ENCODE data around the gene IRF2BP2.
"Not testable (repeated sequence)": the region's sequence is repeated elsewhere in the genome, so short reads cannot be mapped to it uniquely, and the experiment has no call there.

The IRF2BP2 gene

DNA sequence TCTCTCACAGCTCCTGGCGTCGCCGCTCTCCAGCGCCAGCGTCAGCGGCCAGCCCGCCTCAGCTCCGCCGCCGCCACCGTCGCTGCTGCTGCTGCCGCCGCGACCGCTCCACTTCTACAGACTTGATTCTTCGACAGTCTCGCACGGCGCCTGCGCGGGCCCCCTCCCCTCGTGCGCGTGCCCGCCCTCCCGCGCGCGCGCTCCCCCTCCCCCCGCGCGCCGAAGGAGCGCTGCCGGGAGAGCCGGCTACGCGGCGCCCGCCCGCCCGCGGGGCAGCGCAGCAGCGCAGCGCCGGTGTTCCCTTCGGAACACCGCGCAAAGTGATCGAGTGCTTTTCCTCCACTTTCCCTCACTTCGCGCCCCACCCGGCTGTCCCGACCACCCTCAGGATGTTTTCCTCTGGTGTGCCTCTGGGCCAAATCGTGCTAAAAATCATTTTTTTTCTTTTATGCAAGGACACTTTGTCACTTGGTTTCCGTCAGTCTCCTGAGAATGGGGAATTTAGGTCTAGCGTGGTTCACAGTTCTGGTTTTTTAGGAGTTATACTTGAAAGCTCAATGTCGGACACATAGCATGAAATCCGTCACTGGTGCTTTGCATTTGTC lies at the start of gene IRF2BP2:
Gene IRF2BP2 (minus strand): TSS at position 118 of the 605 bp plus-strand sequence. CDS start 684 bp downstream, outside the sequence.
- peak; percentile 87 for DNase-seq (ENCODE audit: low spot score)

DNA sequence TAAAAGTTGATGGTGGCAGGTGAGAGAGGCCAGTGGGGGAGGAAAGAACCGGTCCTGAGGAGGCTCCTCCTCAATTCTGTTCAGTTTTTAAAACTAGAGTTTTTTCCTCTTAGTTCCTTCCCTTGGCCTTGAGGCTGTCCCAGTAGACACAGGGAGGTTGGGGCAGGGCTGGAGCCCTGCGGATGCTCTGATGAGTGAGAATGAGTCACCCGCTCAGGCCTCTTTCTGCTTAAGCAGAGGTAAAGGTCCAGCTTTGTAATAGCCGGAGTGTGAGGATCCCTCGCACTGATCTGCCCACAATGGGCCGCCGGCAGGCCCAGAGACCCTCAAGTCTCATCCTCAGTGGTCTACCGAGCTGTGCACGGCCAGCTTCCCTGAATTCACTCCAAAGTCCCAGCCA lies 49.6 kb upstream of the IRF2BP2 start:
- DNase-seq (ENCODE audit: low spot score): no peak

GRCh38 chr1:234658138-234658537 lies 48.2 kb upstream of the IRF2BP2 start:
- DNase-seq (ENCODE audit: low spot score): no peak

- peak; percentile 20 for DNase-seq (ENCODE audit: low spot score)
These were observed 47.1 kb upstream of the IRF2BP2 start for GRCh38 chr1:234656944-234657654.

DNA sequence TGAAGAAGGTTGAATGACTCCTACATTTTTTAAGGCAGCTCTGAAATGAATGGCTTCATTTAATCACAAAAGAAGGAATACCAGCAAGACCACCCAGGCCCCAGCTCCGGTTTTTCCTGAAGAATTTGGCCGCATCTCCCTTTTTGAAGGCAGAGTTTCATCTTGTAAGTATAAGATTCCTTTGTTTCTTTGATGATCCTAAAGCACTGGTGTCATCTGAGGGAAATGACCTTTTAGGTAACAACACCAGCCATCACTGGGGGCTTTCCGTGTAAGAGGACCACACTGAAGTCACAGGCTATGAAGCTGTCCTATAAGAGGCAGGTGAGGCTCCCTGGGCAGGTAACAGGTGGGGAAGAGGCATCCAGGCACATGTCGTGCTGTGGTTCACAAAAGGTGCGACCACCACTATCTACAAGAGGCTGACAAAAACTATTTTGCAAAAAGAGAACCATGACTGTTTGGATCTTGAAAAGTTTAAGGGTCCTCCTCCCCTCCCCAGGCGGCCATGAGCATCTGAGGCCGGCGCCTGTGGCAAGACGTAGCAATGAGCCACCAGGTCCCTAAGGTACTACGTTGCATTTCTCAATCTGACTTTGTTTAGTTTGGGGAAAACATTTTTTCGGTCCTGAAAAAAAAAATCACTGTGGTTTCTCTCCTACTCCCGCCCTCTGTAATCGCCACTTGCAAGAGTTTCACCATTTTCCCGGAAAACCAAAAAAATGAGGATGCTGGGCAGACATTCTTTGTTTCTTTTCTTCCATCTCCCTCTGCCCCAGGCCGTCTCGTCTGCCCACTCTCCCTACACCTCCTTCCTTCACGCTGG lies 46.3 kb upstream of the IRF2BP2 start:
- no peak for DNase-seq (ENCODE audit: low spot score)

- DNase-seq (ENCODE audit: low spot score): no peak
These were observed 45.5 kb upstream of the IRF2BP2 start for GRCh38 chr1:234655328-234656069.

- no peak for DNase-seq (ENCODE audit: low spot score)
These were observed 44.2 kb upstream of the IRF2BP2 start for GRCh38 chr1:234654002-234654733.

GRCh38 chr1:234649432-234650081 lies 39.6 kb upstream of the IRF2BP2 start:
- DNase-seq (ENCODE audit: low spot score): no peak

DNA sequence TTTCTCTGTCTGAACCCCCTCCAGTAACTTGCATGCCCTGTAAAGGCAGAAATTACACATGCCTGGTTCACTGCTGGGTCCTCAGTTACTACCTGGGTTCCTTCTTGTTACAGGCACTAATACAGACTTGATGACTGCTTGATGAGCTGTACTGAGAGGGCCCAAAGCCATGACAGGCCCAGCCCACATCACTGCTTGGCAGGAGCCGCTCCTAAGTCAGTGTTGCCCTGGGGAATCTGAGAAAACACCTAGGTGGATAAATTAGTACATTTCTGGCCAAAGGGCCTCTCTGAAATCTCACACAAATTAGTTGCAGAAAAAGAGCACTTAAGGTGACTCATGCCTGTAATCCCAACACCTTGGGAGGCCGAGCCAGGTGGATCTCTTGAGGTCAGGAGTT lies 37.8 kb upstream of the IRF2BP2 start:
- DNase-seq (ENCODE audit: low spot score): no peak

DNA sequence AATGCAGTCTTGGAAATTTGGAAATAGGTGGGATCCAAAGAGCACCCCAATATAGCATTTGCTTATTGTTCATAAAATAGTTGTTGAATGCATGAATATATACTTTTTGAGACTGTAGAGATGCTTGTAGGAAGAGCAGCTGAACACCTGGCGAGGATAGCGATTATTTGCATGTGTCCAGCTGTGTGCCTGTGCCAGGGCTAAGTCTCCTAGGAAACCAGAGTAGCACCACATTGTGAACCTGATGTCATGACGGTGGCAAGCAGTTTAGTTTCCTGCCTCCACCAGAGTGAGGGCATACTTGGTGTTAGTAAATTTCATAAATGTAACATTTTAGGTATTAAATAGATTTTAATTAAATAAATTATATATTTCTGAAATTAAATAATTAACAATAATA lies 37.3 kb upstream of the IRF2BP2 start:
- no peak for DNase-seq (ENCODE audit: low spot score)

DNA sequence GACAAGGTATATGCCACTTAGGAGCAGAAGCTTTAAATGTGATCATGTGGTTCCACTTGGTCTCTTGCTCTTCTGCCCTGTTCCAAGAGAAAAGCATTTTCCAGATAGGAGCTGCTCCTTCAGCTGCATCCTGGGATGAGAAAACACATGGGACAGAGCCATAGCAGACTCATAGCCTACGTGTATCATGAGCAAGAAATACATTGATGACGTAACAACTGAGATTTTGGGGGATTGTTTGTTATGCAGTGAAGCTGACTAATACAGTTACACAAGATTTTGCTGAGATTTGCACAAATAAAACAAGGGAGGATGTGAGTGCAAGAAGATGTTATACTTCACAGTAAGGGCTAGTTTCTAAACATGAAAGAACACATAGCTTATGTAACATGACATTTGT lies 36.0 kb upstream of the IRF2BP2 start:
- no peak for DNase-seq (ENCODE audit: low spot score)

DNA sequence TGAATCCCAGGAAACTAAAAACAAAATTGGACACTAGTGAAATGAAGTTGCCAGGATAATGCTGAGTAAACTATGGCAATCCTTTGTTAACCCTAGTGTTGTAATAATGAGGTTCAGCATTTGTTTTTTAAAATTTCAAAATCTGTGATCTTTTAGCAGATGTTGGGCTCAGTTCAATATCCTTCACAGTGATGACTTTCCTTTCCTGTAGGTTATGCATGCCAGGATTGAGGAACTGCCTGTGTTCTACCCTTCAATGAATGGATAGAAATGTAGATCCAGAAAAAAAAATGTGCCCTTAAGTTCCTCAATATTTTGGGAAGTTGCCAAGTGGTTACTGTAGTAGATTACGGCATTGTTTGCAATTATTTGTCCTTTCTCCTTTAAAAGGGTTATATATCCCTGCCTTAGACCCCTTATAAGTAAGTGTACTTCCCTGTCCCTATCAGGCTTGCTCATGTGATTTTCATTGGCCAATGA lies 35.5 kb upstream of the IRF2BP2 start:
- no peak for DNase-seq (ENCODE audit: low spot score)

DNA sequence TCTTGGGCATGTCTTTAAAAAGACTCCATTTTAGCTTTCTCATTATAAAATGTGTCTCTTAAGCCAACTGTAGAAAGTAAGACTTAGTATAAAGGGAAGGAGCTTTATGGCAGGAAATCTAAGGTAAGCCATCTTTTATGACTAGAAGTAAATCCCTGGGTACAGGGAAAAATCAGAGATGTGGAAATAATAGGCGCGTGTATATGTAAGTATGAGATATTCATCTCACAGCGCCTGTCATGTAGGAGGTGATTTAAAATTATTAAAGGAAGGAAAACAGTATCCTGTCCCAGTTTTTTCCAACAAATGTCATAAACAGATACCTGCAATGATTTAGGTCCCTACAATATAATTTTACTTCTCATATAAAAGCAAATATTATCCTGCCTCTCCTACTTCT lies 35.0 kb upstream of the IRF2BP2 start:
- DNase-seq (ENCODE audit: low spot score): no peak

- no peak for DNase-seq (ENCODE audit: low spot score)
These were observed 33.8 kb upstream of the IRF2BP2 start for GRCh38 chr1:234643850-234644134.

DNA sequence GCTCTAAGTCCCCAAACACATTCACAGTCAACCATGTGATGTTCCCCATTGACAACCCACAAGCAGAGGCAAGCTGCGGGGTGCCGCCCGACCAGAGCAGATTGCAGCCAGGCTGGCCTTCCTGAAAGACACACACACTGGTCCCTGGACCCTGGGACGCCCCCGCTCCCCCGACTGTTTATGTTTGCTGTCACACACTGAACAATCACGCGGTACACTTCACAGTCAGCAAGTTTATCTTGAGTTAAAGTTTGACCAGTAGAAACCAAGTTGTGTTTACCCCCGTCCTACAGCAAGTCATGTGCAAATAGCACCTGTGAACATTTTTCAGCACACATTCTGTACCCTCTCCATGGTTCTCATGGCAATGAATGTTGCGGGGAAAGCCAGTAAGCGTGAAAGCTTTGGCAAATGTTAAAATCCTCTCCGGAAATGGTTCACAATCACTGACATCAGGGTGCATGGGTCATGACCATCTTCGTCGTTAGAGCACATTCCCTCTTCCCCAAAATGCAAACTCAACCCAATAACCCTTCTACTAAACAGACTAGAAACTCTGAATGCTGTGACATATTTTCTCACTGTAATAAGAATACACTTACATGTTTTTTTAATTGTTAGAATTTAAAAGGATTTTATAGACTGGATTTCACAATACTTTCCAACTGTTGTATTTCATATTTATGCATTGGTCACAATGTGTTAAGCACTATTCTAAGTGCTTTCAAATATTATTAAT lies 33.3 kb upstream of the IRF2BP2 start:
- DNase-seq (ENCODE audit: low spot score): no peak

GRCh38 chr1:234642428-234642827 lies 32.5 kb upstream of the IRF2BP2 start:
- DNase-seq (ENCODE audit: low spot score): no peak

DNA sequence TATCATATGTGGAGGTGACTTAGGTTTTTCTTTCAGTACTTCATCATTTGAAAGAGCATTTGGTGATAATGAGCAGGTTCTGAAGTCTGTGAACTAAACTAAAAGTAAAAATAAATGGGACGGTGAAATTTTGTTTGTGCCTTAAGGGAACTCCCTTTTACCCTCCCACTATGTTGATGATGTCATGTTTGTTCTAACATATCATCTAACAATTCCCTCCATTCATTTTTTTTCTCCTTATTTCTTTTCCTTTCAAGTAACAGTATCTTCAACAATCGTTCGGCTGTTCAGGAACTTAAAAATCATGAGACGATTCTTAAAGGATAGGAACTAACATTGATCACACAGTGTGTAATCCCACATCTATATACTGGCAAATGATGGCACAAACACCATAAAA lies 30.0 kb upstream of the IRF2BP2 start:
- DNase-seq (ENCODE audit: low spot score): no peak

- DNase-seq (ENCODE audit: low spot score): no peak
These were observed 29.1 kb upstream of the IRF2BP2 start for GRCh38 chr1:234638832-234639799.

DNA sequence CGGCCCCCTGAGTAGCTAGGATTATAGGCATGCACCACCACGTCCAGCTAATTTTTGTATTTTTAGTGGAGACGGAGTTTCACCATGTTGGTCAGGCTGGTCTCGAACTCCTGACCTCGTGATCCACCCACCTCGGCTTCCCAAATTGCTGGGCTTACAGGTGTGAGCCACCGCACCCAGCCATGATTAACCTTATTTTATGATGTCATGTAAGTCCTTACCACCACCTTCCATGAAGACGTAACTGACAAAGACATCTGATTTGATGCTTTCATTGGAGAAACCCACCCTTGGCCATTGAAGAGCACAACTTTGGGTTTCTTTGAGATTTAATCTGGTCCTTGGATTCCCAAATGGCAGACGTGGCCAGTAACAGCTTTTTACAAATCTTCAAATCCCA lies 24.9 kb upstream of the IRF2BP2 start:
- DNase-seq (ENCODE audit: low spot score): not testable (repeated sequence)
